ENCODE results near the gene PFDN4. TPM values are rescaled to one million over a fixed set of nuclear protein-coding genes. Genes with fewer than 3 reads are reported as not detected.

The PFDN4 gene
- polyA plus RNA-seq, 2 of the 4 experiments (the other 2 are of a cell fraction): 140 to 146 TPM

GRCh38 chr20:54170963-54171362 is 36.9 kb upstream of the PFDN4 start (continued):
- TF ChIP-seq NPAS2 (CRISPR knock-in tag; IDR thresholded peaks at IDR 0.05; ENCODE audit: borderline replicate concordance): no peak
- no peak for TF ChIP-seq EHMT2 (IDR thresholded peaks at IDR 0.05; ENCODE audit: low read depth)
- no peak for TF ChIP-seq ZC3H11A (IDR thresholded peaks at IDR 0.05)
- TF ChIP-seq GATA3 (IDR thresholded peaks at IDR 0.05; ENCODE audit: borderline replicate concordance): 0 out of 2 replicates have a peak, but pooled peaks have one; percentile 6
- no peak for TF ChIP-seq CHD4 (IDR thresholded peaks at IDR 0.05; ENCODE audit: borderline replicate concordance)
- no peak for TF ChIP-seq ZFP36 (IDR thresholded peaks at IDR 0.05; ENCODE audit: borderline replicate concordance, partially characterized antibody)
- no peak for TF ChIP-seq TP53 (CRISPR knock-in tag; IDR thresholded peaks at IDR 0.05)
- no peak for TF ChIP-seq CTCF (IDR thresholded peaks at IDR 0.05)
- TF ChIP-seq RFX5 (IDR thresholded peaks at IDR 0.05): no peak
- TF ChIP-seq EP300 (IDR thresholded peaks at IDR 0.05): no peak
- peak; percentile 92 for TF ChIP-seq HOXA7 (CRISPR knock-in tag; IDR thresholded peaks at IDR 0.05)
- TF ChIP-seq, protein P1, sequence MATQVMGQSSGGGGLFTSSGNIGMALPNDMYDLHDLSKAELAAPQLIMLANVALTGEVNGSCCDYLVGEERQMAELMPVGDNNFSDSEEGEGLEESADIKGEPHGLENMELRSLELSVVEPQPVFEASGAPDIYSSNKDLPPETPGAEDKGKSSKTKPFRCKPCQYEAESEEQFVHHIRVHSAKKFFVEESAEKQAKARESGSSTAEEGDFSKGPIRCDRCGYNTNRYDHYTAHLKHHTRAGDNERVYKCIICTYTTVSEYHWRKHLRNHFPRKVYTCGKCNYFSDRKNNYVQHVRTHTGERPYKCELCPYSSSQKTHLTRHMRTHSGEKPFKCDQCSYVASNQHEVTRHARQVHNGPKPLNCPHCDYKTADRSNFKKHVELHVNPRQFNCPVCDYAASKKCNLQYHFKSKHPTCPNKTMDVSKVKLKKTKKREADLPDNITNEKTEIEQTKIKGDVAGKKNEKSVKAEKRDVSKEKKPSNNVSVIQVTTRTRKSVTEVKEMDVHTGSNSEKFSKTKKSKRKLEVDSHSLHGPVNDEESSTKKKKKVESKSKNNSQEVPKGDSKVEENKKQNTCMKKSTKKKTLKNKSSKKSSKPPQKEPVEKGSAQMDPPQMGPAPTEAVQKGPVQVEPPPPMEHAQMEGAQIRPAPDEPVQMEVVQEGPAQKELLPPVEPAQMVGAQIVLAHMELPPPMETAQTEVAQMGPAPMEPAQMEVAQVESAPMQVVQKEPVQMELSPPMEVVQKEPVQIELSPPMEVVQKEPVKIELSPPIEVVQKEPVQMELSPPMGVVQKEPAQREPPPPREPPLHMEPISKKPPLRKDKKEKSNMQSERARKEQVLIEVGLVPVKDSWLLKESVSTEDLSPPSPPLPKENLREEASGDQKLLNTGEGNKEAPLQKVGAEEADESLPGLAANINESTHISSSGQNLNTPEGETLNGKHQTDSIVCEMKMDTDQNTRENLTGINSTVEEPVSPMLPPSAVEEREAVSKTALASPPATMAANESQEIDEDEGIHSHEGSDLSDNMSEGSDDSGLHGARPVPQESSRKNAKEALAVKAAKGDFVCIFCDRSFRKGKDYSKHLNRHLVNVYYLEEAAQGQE (IDR thresholded peaks at IDR 0.05): no peak
- TF ChIP-seq KDM5A (IDR thresholded peaks at IDR 0.05): no peak
- no peak for TF ChIP-seq PHF8 (IDR thresholded peaks at IDR 0.05; ENCODE audit: borderline replicate concordance, low read depth)
- no peak for TF ChIP-seq FOSL2 (IDR thresholded peaks at IDR 0.05)
- 0 out of 2 replicates have a peak, but pooled peaks have one; percentile 3 for TF ChIP-seq FOSL2 (CRISPR knock-in tag; IDR thresholded peaks at IDR 0.05)

DNA sequence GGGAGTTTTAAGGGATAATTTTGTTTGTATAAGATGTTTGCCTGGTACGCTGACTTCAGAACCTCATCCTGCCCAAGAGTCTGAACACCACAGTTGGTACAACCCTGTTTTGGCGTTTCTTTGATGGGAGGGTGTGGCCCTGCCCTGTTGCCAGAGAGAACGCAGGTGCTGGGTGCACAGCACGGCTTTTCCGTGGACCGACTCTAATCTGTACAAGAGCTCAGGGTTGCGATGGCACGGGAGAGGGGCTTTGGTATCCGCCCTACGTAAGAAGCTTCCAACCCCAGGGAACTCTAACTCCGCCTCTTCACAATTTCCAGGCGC is 35.4 kb upstream of the PFDN4 start:
- H3K27ac ChIP-seq: peak overlapping the region; percentile 93 to 100
- DNase-seq (ENCODE audit: low read depth in 1 of 2, low spot score in 1 of 2) (peak in 1 of 2 experiments; percentile 80), ATAC-seq (peak in 1 of 2 experiments; percentile 12; a peak in 3 of 6 replicates), FAIRE-seq (no peak)
- H3K4me3 ChIP-seq: peak overlapping the region; percentile 83
- H3K4me2 ChIP-seq: peak overlapping the region; percentile 93
- WGBS (ENCODE audit: missing lambda C conversion rate): under 1% methylated on average over 12 of the region's 12 CpGs
- no peaks in the 10 kb centered on the region for H3K9me3 ChIP-seq
- ChIA-PET CTCF (interaction anchor here (1.4 to 2.2 kb wide), 3 partner anchors 25 to 68 kb away, joined by 4 to 11 read pairs (median 11); no protein-coding TSS in a partner anchor), POLR2A (interaction anchor here (0.8 to 7.0 kb wide), 9 partner anchors 10 to 76 kb away, joined by 3 to 69 read pairs (median 14); no protein-coding TSS in a partner anchor)
- TF ChIP-seq MAX (IDR thresholded peaks at IDR 0.05) (no peak), JUN (IDR thresholded peaks at IDR 0.05) (peak in 1 of 2 experiments; percentile 20; a peak in 3 of 5 replicates)
- TF ChIP-seq, protein P2, sequence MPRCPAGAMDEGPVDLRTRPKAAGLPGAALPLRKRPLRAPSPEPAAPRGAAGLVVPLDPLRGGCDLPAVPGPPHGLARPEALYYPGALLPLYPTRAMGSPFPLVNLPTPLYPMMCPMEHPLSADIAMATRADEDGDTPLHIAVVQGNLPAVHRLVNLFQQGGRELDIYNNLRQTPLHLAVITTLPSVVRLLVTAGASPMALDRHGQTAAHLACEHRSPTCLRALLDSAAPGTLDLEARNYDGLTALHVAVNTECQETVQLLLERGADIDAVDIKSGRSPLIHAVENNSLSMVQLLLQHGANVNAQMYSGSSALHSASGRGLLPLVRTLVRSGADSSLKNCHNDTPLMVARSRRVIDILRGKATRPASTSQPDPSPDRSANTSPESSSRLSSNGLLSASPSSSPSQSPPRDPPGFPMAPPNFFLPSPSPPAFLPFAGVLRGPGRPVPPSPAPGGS (IDR thresholded peaks at IDR 0.05): no peak; the same call in 2 of the 3 replicates
- peaks cover 37% of the 10 kb centered on the region for H3K4me1 ChIP-seq

All from A549 (cell line).